AG04449 (cell line): ENCODE results near the gene CEACAM21.

ENCODE experiments used
- CTCF ChIA-PET: fragments of 350-600 bp; formaldehyde crosslinking; extraction: SDS; loops from one replicate; lab custom pipeline; 2021; ENCODE audit warnings: antibody characterized with exemption; lab: Yijun Ruan, JAX
- POLR2A ChIA-PET: fragments of 400-600, 350-600 bp; formaldehyde crosslinking; extraction: SDS; loops from one replicate; lab custom pipeline; 2020; ENCODE audit warnings: antibody characterized with exemption, inconsistent platforms; lab: Yijun Ruan, JAX
- DNase-seq: peaks from one replicate; pipeline ENCODE4 v3.0.0-alpha.2; 2010; ENCODE audit warnings: low read depth, low spot score
- H3K4me3 ChIP-seq: 2 replicates; pipeline ENCODE4 v1.5.1; 2011; ENCODE audit warnings: low read depth, mild to moderate bottlenecking, control low read depth, low read length
- CTCF ChIP-seq: IDR thresholded peaks from one replicate; pipeline ENCODE4 v1.5.1; 2011; ENCODE audit warnings: mild to moderate bottlenecking, moderate library complexity, low read length, control low read depth, inconsistent platforms; ENCODE audit not compliant: insufficient read depth; ENCODE audit errors: missing control alignments

The CEACAM21 gene

GRCh38 chr19:41599175-41599966, 23.4 kb downstream of the CEACAM21 start:
- DNase-seq, result no peak
- CTCF ChIA-PET, result interaction anchor here (1.1 to 2.6 kb wide), 5 partner anchors 9 to 150 kb away, joined by 3 to 18 read pairs (median 3); no protein-coding TSS in a partner anchor
- POLR2A ChIA-PET, result no interaction called here
- no peak for TF ChIP-seq CTCF
- no peak overlapping the region for H3K4me3 ChIP-seq

GRCh38 chr19:41601771-41602170, 25.8 kb downstream of the CEACAM21 start:
- no peak for TF ChIP-seq CTCF
- H3K4me3 ChIP-seq, result no peak overlapping the region
- POLR2A ChIA-PET, result no interaction called here
- no peak for DNase-seq
- CTCF ChIA-PET, result interaction anchor here (1.4 to 1.6 kb wide), 2 partner anchors 11 to 32 kb away, joined by 3 read pairs; no protein-coding TSS in a partner anchor

GRCh38 chr19:41604831-41605230, 28.9 kb downstream of the CEACAM21 start:
- POLR2A ChIA-PET, result no interaction called here
- no peak for TF ChIP-seq CTCF
- CTCF ChIA-PET, result interaction anchor here (0.6 kb wide), 1 partner anchor 33 kb away, joined by 3 read pairs; no protein-coding TSS in a partner anchor

GRCh38 chr19:41606215-41606837, 30.4 kb downstream of the CEACAM21 start:
- DNase-seq, result no peak
- CTCF ChIA-PET, result interaction anchor here (1.6 kb wide), 1 partner anchor 9 kb away, joined by 7 read pairs; no protein-coding TSS in a partner anchor
- no peak for TF ChIP-seq CTCF
- no peak overlapping the region for H3K4me3 ChIP-seq
- POLR2A ChIA-PET, result no interaction called here

More at GRCh38 chr19:41604831-41605230, 28.9 kb downstream of the CEACAM21 start:
- no peak for DNase-seq
- no peak overlapping the region for H3K4me3 ChIP-seq

- H3K4me3 ChIP-seq, result no peak overlapping the region
- DNase-seq, result no peak
- TF ChIP-seq CTCF, result no peak
- CTCF ChIA-PET, result interaction anchor here (1.0 kb wide), 1 partner anchor 35 kb away, joined by 4 read pairs; no protein-coding TSS in a partner anchor
- POLR2A ChIA-PET, result no interaction called here
These were observed 31.7 kb downstream of the CEACAM21 start for GRCh38 chr19:41607668-41608067.

- no peak overlapping the region for H3K4me3 ChIP-seq
- no peak for DNase-seq
- no peak for TF ChIP-seq CTCF
- CTCF ChIA-PET, result no interaction called here
- POLR2A ChIA-PET, result no interaction called here
These were observed 34.8 kb downstream of the CEACAM21 start for GRCh38 chr19:41610789-41611188.
